ENCODE data around the gene FGF12.

DNA sequence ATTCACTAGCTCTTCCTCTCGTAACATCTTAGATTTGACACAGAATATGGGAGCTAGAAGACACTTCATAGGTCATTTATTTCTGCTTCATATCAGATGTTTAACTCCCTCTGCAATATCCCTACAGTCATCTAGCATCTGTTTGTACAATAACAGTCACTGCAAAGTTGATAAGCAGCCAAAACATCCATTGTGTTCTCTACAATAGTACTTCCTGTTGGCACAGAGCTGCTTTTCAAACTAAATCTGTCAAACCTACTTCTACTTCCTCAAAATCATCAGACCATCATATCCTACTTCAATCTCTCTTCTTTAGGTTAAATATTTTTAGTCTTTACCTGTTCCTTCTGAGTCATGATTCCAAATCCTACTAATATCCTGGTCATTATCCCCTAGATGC is 233.2 kb downstream of the FGF12 start:
- TF ChIP-seq EP300 (IDR thresholded peaks at IDR 0.05; ENCODE audit: low read depth) = no peak
- TF ChIP-seq, protein P1, sequence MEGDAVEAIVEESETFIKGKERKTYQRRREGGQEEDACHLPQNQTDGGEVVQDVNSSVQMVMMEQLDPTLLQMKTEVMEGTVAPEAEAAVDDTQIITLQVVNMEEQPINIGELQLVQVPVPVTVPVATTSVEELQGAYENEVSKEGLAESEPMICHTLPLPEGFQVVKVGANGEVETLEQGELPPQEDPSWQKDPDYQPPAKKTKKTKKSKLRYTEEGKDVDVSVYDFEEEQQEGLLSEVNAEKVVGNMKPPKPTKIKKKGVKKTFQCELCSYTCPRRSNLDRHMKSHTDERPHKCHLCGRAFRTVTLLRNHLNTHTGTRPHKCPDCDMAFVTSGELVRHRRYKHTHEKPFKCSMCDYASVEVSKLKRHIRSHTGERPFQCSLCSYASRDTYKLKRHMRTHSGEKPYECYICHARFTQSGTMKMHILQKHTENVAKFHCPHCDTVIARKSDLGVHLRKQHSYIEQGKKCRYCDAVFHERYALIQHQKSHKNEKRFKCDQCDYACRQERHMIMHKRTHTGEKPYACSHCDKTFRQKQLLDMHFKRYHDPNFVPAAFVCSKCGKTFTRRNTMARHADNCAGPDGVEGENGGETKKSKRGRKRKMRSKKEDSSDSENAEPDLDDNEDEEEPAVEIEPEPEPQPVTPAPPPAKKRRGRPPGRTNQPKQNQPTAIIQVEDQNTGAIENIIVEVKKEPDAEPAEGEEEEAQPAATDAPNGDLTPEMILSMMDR (IDR thresholded peaks at IDR 0.05) = no peak
